GM19043 (cell line): ENCODE results near the gene MGMT.

ENCODE experiments used
- ATAC-seq: cut with Tn5 transposase; IDR thresholded peaks from one replicate; pipeline ENCODE4 v1.9.1; 2021; ENCODE audit warnings: low read depth; ENCODE audit not compliant: unreplicated experiment

MGMT gene

DNA sequence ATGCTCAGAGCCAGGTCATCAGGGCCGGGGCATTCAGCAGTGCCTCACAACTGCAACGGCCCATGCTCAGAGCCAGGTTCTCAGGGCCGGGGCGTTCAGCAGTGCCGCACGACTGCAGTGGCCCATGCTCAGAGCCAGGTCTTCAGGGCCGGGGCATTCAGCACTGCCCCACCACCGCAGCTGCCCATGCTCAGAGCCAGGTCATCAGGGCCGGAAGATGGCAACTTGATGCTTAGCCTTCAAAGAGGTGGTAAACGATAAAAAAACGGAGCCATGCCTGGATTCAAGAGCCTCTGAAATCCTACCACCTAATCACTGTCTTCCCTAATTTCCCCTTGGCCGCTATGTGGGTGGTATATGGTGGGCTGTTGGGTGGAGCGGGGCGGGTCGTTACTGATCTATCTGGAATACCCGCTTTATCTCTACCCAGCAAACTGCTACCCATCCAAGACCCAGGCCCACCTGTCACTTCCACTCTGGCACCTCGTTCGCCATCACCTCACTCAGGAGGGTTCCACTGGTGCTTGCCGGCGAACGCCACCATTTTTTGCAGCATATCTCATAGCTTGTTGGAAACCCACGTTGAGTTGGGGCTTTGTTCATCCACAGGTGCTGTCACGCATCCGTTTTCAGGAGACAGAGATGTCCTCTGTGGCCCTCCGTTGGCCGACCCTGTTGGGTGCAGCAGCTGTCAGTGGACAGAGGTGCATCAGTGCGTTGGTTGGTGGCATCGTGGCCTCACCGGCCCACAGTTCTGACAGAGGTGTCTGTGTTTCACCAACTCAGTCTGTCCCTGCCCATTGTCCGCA is 275.9 kb downstream of the MGMT start:
- ATAC-seq = no peak

DNA sequence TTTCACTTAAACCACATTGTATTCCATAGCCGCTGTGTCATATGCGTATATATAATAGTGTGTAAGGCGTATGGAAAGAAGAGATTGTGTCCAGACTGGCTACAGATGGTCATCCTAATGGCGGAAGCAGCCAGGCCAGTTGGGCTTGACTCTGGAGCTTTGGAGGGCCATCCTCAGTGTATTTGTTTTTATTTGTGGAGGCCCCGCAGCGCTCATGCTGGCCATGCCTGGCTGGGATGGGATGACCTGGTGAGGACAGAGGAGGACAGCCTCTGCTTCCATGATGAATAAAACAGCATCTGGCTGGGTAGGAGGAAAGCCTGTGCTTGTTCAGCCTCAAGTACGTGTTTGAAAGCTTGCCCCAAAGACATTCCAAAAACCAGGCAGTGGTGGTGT is 276.7 kb downstream of the MGMT start:
- ATAC-seq = no peak

DNA sequence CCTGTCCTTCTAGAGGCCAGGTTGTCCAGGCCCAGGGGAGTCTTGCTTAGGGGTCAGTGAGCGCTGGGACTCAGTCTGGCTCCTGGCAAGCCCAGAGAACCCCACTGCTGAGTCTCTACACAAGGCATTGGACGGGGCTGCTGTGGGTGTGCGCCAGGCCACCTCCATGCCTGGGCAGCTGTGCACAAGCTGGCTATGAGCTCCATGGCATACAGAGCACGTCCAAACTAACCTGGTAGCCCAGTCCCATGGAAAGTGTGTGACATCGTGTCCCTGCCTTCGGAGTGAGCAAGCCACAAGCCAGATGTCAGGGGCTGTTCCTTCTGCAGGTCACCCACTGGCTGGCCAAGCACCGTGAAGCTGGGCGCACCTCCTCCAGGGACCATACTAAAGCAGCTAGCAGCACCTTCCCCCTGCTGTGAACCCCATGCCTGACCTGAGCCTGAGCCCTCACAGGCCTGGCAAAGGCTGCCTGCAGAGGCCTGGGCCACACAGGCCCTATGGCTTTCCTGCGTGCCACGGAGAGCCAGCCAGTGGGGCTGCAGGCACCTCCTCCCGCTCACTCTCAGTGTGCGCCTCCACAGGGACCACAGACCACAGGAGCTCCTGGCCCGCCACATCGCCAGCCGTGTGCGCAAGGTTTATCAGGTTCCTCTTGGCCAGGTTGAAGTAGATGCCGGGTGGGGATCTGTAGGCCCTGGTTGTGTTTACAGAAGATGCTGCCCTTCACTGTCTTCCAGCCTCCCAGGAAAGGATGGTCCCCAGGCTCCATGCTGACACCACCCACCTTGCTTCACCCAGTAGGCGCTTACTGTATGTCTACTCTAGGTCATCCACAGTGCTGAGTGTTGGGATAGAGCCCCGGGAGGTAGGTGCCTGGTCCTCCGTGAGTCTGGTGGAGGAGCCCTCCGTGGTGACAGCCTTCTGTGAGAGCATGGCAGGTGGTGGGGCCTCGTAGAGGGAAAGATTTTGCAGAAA is 277.4 kb downstream of the MGMT start:
- ATAC-seq = no peak

DNA sequence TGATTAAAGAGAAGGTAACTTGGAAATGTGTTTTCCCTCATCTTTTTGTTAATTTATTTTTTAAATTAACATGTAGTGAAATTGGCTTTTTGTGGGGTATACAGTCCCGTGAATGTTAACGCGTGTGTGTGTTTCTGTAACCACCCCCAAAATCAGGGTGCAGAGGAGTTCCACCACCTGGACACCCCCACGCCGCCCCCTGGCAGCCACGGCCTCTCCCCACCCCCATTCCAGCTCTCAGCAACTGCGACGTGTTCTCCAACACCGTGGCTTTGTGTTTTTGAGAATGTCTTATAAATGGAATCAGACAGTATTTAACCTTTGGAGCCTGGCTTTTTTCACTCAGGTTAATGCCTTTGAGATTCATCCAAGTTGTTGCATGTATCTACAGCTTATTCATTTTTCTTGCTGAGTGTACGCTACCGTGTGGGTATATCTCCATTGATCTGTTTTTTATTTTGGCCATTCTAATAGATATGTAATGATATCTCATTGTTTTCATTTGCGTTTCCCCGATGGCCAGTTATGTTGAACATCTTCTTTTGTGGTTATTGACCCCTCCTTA is 278.2 kb downstream of the MGMT start:
- no peak for ATAC-seq

DNA sequence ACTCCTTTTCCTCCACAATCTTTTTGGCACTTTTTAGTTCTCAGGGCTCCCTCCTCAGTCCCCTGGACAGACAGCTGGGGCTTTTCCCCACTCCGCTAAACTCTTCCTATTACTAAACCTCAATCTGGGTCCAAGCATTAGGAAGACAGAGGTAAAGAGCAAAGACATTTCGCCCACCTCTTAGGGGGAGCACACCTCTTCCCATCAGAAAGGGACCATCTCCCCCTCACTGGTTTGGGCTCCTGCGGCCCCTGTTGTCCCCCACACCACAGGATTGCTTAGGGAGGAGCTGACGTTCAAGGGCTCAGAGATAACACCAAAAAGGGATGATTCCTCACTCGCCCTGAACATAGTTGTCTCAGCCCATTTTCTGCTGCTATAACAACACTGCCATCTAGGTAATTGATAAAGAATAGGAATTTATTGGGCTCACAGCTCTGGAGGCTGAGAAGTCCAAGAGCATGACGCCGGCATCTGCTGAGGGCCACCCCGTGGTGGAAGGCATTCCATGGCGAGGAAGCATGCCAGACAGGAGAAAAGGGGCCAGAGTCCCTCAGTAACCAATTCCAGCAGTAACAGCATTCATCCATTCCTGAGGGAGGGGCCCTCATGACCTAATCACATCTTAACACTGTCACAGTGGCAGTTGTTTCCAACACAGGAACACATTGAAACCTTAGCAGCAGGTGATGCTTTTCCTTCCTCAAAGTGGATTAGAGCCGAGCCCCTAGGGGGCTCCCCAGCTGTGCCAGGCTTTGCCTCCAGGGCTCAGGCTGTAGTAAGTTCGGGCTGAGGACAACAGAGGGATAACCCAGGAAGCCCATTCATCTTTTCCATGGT is 287.4 kb downstream of the MGMT start:
- no peak for ATAC-seq

DNA sequence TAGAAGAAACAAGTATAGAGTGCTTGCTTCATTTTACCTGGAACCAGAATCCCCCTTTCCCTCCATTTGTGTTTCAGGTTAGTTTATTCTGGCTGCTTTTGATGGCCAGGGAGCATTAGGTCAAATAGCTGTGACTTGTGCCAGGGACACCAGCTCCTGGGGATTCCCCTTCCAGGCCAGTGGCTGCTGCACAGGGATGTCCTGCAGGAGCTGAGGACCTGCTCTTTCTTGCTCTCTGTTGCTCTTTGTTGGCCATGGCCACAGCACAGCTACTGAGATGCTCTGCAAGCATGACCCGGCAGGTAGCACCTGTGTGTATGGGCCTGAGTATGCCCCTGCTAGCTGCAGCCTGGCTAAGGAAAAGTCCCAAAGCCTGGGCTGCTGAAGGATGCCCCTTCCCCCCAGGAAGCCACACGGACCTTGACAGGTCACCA is 288.1 kb downstream of the MGMT start:
- ATAC-seq = no peak

DNA sequence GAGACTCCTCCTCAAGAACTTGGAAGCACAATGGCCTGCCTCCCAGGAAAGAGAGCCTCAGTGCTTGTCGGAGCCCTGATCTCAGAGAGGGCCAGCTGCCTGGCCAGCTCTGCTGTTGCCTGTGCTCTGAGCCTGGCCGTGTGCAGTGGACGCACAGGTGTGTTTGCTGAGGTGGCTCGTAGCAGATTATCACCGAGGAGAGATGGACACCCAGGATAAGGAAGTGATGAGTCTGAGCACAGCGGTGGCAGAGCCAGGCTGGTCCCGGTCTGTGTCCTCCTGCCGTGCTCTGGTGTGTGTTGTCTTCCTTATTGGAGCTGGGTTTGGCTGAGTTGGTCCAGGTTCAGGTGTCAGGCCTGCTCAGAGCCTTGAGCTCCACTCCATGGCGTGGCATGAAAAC is 288.6 kb downstream of the MGMT start:
- no peak for ATAC-seq

DNA sequence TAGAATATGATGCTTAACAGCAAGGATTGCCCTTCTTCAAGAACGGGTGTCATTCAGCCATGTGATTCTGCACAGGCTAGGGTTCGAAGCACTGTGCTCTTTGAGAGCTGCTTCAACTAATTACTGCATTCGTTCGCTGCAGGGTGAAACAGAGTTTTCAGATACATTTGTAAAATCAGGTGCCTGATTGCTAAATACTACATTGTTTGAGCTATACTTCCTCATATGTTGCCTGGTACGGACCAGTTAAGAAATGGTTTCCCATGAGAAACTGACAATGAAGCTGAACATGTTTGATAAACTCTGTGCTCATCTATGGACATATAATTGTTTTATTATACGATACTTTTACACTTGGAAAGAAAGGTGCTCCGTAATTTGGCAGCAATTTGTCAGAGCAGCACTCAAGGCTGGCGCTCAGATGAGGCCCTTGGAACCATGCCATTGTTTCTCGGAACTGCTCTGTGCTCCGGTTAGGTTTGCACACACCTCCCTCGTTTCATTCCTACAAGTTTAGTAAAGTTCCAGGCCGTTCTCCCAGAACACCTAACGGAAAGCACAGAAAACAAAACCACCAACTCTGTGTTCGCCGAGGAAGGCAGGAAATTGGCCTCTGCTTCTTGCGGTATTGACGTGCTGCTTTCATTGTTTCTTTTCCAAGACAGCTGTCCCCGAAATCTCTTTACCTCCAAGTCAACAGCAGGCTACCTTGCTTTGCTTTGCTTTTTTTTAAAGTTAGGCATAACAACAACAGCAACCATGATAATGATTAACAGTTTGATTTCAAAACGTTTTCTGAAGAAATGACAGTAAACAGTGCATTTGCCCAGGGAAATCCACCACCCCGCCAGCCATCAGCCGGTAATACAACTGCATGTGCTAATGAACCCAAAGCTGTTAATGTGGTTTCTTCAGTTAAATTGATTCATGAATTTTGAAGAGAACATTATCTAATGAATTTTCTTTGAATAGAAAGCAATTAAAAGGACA is 290.2 kb downstream of the MGMT start:
- peak; percentile 46 for ATAC-seq

DNA sequence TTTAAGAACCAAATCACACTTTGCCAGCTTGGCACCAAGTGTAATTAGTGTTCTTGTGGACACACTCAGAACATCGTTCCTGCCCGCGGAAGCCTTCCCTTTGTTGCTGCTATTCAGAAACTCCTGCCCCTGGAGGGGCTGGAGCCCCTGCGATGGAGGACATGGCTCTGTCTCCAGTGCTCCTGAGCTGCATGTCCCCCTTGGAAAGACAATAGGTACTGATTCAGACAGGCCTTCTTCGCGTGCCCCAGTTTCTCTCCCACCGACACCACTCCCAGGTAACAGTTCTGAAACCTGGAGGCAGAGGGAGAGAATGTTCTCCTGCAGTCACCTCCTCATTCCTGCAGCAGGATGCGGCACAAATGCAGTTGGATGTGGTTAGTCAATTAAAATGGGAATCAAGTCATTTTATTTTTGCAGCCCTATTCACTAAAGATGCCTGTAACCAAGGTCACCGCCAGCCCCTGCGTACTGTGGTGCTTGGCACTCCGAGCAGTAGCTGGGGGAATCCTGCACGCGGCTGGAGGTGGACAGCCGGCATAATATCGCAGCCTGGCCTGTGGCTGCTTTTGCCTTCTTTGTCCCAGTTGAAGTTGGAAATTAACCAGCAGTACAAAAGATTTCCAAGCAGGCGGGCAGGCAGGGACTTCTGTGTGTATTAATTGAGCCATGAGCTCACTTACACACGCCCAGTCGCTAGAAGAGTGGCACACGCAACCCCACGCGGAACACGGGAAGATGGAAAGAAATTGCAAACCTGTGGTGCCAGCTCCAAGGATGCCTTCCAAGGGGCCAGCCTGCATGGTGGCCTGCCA is 291.4 kb downstream of the MGMT start:
- no peak for ATAC-seq

DNA sequence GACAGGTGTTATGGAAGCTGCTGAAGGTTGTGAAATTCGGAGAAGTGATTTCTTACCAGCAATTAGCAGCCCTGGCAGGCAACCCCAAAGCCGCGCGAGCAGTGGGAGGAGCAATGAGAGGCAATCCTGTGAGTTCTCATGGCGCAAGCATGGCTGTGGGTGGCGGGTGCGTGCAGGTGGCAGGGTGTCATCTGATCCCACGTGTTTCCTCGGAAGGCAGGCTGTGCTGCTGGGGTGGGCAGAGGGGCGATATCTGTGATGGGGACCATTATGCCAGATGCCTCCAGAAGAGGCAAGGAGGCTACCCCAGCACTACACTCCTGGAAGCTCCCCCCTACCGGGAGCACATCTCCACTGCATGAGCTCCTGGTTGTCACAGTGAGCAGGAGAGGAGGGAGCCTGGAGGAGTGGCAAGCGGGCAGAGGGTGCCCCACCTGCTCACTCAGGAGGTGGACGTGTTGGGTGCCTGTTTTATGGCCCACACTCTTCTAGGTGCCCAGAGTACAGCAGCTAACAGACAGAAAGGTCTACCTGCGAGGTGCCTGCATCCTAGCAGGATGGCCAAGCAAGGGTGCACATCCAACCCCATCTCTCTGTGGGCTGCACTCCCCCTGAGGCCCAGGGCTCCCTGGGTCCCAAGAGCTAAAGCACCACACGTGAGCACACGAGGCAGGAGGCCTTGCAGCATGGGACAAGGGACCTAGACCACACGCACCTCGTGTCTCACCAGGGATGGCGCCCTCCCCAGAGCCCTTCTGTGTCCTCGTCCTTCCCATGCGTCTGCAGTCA is 292.4 kb downstream of the MGMT start:
- ATAC-seq = no peak

DNA sequence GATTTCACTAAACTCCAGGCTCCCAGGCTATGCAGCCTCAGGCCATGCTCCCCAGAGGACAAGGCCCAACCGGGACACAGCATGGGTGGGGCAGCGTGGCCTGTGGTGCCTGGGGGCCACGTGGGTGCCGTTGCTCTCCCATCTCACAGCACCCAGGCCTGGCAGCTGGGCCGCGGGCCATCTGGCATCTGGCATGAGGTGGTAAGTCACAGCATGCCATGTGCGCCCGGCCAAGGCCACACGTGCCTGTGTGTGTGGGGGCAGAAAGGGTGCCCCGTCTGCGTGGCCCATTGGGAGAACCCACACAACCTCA is 292.9 kb downstream of the MGMT start:
- ATAC-seq = no peak

DNA sequence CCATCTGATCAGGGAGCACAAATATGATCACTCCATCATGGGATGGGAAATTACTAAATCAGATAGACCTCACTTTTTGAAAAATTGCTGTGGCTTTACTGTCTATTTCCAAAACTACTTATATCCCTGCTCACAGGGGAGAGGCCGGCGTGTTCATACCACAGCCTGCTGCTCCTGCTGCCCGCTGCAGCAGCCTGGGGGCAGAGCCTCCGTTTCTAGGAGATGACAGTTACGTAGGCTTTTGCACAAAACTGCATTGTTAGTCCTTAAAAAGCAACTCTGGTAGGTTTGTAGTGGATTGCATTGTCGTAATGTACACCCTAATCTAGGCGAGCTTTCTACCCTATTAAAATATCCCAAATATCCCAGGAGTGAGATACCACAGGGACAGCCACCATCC is 293.4 kb downstream of the MGMT start:
- ATAC-seq = no peak

DNA sequence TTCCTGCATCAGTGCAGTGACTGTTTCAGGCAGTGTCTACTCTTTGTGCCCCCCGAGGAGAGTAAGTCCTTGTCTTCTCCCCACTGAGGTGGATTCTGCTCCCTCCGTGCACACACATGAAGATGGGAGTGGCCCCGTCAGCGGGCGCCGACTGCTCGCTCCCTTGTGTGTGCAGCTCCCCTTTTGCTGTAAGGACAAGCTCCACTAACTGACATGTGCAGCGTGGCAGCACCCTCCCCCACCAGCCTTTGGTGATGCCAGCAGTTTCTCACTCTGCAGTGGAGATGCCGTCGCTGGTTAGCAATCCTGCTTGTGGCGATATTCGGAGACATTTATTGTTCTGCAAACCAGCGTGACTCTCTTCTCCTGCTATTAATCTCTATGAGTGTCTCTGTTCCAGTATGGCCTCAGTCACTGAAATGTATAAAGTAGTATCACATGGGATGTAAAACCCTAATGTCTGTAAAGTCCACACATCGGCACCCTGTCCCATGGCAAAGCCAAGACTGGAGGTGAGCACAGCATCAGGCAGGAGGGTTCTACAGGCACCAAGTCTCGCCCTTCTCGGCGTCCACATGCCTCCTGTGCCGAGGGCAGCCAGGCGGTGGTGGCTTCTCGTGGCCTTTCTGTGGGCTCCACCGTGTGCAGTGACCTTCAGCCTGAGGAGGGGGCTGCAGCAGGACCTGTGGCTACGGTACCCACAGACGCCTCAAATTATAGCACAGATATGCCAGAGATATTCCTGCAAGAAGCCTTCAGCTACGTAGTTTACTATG is 294.3 kb downstream of the MGMT start:
- no peak for ATAC-seq

DNA sequence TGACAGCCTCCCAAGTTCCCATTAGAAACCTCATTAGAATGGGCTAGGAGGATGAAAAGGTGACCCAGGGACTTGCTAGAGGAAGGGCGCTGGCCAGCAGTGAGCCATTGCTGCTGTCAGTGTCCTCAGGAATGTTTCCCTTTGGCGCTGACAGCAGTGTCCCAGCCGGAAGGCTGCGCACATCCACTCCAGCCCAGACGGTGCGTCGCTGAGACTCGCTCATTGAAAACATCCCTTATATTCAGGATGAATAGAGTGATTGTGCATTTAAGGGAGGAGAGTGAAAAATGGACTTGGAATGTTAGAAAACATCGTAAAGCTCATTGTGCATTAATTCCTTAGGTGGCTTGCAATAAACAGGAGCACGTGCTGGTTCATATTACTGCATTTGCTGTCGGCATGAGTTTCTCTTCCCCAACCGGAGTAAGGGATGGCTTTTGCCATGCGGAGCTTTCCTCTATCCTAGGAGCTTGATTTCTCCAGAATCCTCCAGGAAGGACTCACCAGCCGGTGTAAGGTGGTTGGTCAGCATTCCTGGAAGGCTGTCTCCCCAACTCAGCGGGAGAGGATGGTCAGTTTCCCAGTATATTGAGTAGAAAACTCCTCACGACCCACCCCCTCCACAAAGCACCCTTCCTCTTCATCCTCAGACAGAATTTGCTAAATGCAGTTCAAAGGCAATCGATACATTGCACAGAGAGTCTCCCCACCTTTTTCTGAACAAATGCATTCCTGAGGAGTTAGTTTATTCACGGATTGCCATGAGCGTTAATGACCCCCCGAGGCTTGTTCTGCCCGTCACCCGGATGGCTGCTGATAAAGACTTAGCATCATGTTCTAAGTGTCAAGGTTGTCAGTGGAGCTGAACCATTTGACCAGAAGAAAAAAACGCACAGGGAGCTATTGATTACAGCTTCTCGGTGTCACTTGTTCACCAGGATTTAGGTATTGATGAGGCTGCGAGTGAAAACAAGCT is 295.2 kb downstream of the MGMT start:
- no peak for ATAC-seq

DNA sequence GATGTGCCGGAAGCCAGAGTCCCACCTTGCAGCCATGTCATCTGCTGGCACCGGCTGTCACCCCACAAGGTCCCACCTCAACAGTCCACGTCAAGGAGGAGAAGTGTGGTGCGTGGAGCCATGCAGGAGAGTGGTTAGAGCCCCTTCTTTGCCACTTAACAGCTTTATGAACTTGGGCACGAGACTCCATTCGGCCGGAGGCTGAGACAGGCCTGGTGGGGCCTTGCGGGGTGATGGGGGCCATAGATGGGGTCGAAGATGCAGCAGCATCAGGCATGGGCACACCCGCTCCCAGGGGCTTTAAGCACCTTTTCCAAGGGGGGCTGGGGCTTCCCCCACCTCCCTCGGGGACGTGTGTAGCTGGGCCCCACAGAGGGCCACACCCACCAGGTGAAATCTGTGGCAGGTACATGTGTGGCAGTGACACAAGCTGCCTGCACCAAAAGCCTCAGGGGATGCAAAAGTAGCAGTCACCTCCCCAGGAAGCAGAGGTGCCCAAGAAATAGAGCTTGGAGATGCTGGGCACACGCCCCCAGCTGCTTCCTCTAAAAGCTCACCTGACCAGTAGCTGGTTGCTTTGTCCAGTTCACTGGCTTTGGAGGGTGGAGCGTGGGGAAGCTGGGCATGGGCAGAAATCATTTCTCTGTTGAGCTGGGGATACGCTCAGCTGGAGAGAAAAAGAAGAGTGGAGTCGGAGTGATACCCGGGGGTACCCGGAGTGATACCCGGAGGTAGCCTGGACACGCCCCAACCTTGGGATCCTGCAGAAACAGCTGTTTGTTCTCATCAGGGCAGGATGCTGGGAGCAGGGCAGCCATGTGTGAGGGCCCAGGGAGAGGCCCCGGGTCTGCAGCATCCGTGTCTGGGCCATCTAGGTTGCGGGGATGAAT is 297.2 kb downstream of the MGMT start:
- no peak for ATAC-seq
